PC-9 (cell line): Measurements from ENCODE around the gene FIBCD1.

Source experiments
- CTCF ChIP-seq: fragments of 200-600 bp; sonication (generic); conservative IDR thresholded peaks from 2 replicates; pipeline ENCODE4 v1.6.1; 2017; ENCODE audit warnings: mixed run types, antibody characterized with exemption, mild to moderate bottlenecking, moderate library complexity
- EZH2 ChIP-seq: fragments of 200-600 bp; sonication (generic); IDR thresholded peaks from 2 replicates; pipeline ENCODE4 v1.8.0; 2017; ENCODE audit warnings: antibody characterized with exemption, low read depth

GRCh38 chr9:130937146-130938076 lies 1.6 kb downstream of the FIBCD1 start:
- TF ChIP-seq CTCF (no peak), EZH2 (no peak)
